Uterus (tissue), 4 donors: ENCODE results near the gene PNMA8B. TPM values are rescaled to one million over a fixed set of nuclear protein-coding genes. Genes with fewer than 3 reads are reported as not detected.

Experiments
- DNase-seq, 2 donors: peaks; one replicate each; pipeline ENCODE4 v3.0.0-alpha.2; 2019 to 2020
- H3K27ac ChIP-seq, 2 donors: fragments of 200-600 bp; sonication (generic); 1 replicate in 1 of 2; 2 replicates in 1 of 2; pipeline ENCODE4 v1.5.1; 2016 to 2018
- H3K27me3 ChIP-seq, 2 donors: fragments of 200-600 bp; sonication (generic); one replicate each; pipeline ENCODE4 v1.5.1; 2018 to 2019; ENCODE audit warnings: control low read depth in 1 of 2
- H3K36me3 ChIP-seq, 2 donors: fragments of 200-600 bp; sonication (generic); one replicate each; pipeline ENCODE4 v1.5.1; 2019; ENCODE audit warnings: control low read depth in 1 of 2
- H3K4me1 ChIP-seq, 2 donors: fragments of 200-600 bp; sonication (generic); one replicate each; pipeline ENCODE4 v1.5.1; 2018 to 2019; ENCODE audit warnings: control low read depth in 1 of 2
- H3K4me3 ChIP-seq, 2 donors: fragments of 200-600 bp; sonication (generic); 1 replicate in 1 of 2; 2 replicates in 1 of 2; pipeline ENCODE4 v1.5.1; 2018 to 2019; ENCODE audit warnings: mild to moderate bottlenecking in 1 of 2
- H3K9me3 ChIP-seq, 2 donors: fragments of 200-600 bp; sonication (generic); one replicate each; pipeline ENCODE4 v1.5.1; 2019; ENCODE audit warnings: control low read depth in 1 of 2
- POLR2A ChIP-seq, 2 donors: fragments of 450-650 bp; IDR thresholded peaks; one replicate each; pipeline ENCODE4 v1.6.1; 2016; ENCODE audit warnings: antibody characterized with exemption in 2 of 2, mild to moderate bottlenecking in 1 of 2, moderate library complexity in 1 of 2
- intact Hi-C: fragments of 100-400 bp; cut with DNase I; formaldehyde crosslinking; loops from one replicate; pipeline ENCODE4 v1.15.1; 2023; ENCODE audit warnings: low total_unique reads
- total RNA-seq, 4 donors: library from RNA; depleted of rRNA in 3 of 4; stranded (reverse); fragments of >200 nt in 3 of 4; gene quantifications; one replicate each; pipeline versions ENCODE4 v1.1.0 to v1.2.4, GENCODE V29; 2014 to 2023
- TF ChIP-seq, protein P1 (sequence below), 4 experiments: fragments of 200-600 bp in 2 of 4; fragments of 450-650 bp in 2 of 4; sonication (generic) in 2 of 4; IDR thresholded peaks; one replicate each; pipeline ENCODE4 v1.5.1; 2016 to 2019; ENCODE audit warnings: antibody characterized with exemption in 4 of 4, mild to moderate bottlenecking in 2 of 4, moderate library complexity in 1 of 4
- donor health status: DM: yes; HTN: yes; CAD: no.

PNMA8B gene
- total RNA-seq, 4 donors from 2014 or later = 2.2 to 7.9 (median 3.1) TPM; not detected in 1

DNA sequence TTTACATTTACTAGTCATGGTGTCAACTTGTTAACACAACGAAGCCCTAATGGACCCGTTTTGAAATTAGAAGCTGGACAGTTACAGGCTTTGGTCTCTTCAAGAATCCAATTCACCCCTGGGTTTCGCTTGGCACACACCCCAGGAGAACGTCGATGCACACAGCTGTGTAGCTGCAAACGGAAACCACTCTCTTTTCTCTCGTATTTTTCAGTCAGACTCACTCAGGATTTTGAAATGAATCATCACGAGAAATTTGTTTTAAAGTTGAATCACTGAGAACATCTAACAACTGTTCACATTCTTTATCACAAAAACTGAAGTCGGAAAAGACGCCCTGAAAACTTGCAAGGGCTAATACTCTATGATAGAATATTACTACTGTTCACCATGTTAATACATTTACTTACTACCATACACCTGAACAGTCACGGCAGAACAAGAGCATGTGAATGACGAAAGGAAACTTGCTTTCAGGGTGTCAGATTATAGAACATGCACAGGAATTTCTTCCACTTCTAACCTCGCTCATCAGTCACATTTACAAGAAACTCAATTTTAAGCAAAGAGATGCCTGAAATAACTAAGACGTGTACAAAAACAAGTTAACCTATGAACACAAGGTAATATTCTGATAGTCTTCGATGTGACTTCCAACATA, 29.0 kb downstream of the PNMA8B start:
- H3K4me1 ChIP-seq = no peaks in the 10 kb centered on the region
- no peaks in the 10 kb centered on the region for H3K9me3 ChIP-seq
- H3K27me3 ChIP-seq = no peaks in the 10 kb centered on the region
- H3K27ac ChIP-seq = peak overlapping the region; percentile 39 to 44
- H3K36me3 ChIP-seq = no peaks in the 10 kb centered on the region
- intact Hi-C loops = no loop called here
- TF ChIP-seq, protein P1, sequence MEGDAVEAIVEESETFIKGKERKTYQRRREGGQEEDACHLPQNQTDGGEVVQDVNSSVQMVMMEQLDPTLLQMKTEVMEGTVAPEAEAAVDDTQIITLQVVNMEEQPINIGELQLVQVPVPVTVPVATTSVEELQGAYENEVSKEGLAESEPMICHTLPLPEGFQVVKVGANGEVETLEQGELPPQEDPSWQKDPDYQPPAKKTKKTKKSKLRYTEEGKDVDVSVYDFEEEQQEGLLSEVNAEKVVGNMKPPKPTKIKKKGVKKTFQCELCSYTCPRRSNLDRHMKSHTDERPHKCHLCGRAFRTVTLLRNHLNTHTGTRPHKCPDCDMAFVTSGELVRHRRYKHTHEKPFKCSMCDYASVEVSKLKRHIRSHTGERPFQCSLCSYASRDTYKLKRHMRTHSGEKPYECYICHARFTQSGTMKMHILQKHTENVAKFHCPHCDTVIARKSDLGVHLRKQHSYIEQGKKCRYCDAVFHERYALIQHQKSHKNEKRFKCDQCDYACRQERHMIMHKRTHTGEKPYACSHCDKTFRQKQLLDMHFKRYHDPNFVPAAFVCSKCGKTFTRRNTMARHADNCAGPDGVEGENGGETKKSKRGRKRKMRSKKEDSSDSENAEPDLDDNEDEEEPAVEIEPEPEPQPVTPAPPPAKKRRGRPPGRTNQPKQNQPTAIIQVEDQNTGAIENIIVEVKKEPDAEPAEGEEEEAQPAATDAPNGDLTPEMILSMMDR (IDR thresholded peaks at IDR 0.05) = no peak
- TF ChIP-seq POLR2A (IDR thresholded peaks at IDR 0.05) = no peak
- peak; percentile 38 to 71 for DNase-seq
- no peak overlapping the region for H3K4me3 ChIP-seq

DNA sequence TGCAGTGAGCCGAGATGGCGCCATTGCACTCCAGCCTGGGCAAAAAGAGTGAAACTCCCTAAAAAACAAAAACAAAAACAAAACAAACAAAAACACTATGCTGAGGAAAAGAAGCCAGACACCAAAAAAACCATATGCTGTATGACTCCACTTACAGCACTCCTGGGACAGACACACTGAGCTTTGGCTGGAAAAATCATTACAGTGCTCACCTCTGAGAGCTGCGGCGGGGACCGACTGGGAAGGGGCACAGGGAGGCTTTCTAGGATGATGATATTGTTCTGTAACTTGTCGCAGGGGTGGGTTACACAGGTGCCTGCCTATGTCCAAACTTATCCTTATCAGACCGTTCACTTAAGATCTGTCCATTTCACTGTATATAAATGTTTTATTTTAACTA, 32.2 kb downstream of the PNMA8B start:
- no peak overlapping the region for H3K4me3 ChIP-seq
- H3K9me3 ChIP-seq = no peaks in the 10 kb centered on the region
- no peaks in the 10 kb centered on the region for H3K36me3 ChIP-seq
- no peak for TF ChIP-seq POLR2A (IDR thresholded peaks at IDR 0.05)
- TF ChIP-seq, protein P1 (IDR thresholded peaks at IDR 0.05) = no peak
- intact Hi-C loops = no loop called here
- H3K27ac ChIP-seq = no peak overlapping the region
- no peak for DNase-seq
- H3K4me1 ChIP-seq = no peaks in the 10 kb centered on the region
- no peaks in the 10 kb centered on the region for H3K27me3 ChIP-seq

DNA sequence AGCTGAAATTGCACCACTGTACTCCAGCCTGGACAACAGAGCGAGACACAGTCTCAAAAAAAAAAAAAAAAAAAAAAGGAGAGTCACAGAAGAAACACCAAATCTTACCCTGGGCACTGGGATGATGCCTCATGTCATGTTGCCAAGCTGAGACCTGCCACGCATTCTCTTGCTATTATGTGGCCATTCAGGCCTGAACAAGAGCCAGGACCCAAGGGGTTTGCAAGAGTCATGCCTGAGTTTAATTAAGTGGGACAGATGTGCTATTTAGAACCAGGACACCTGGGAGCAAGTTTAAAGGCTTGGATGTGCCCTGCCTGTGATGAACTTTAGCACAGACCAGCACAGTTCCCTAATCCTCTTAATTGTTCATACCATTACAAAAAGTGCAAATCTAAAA, 34.1 kb downstream of the PNMA8B start:
- DNase-seq = no peak
- Histone ChIP-seq H3K27ac (no peak overlapping the region), H3K27me3 (no peaks in the 10 kb centered on the region)

DNA sequence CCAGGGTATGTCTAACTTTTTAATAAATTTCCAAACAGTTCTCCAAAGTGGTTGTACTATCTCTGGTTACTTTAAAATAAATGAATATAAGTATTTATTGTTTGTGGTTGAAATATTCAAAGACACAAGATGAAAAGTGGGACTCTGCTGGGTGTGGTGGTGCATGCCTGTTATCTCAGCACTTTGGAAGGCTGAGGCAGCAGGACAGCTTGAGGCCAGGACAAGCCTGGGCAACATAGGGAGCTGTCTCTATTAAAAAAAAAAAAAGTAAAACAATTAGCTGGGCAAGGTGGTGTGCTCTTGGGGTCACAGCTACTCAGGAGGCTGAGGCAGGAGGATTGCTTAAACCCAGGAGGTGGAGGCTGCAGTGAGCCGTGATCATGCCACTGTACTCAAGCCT, 34.7 kb downstream of the PNMA8B start:
- intact Hi-C loops = no loop called here

More for the DNA sequence above, 34.1 kb downstream of the PNMA8B start:
- intact Hi-C loops = no loop called here
- H3K4me1 ChIP-seq = no peaks in the 10 kb centered on the region
- no peaks in the 10 kb centered on the region for H3K36me3 ChIP-seq
- no peaks in the 10 kb centered on the region for H3K9me3 ChIP-seq
- TF ChIP-seq, protein P1 (IDR thresholded peaks at IDR 0.05) = no peak
- no peak for TF ChIP-seq POLR2A (IDR thresholded peaks at IDR 0.05)
- H3K4me3 ChIP-seq = no peak overlapping the region

DNA sequence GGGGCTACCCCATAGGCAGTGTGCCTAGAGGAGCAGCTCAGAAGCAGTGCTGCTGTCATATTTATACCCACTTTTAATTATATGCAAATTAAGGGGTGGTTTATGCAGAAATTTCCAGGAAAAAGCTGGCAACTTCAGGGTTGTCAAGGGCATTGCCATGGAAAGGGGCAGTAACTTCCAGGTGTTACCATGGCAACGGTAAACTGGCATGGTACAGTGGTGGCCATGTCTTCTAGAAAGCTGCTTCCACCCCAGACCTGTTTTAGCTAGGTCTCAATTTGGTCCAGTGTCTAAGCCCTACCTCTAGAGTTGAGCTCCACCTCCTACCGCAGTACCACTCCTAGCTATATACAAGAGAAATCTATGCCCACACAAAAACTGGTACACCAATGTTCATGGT, 35.6 kb downstream of the PNMA8B start:
- intact Hi-C loops = no loop called here
- Histone ChIP-seq H3K27ac (no peak overlapping the region), H3K4me1 (no peaks in the 10 kb centered on the region), H3K36me3 (no peaks in the 10 kb centered on the region), H3K27me3 (no peaks in the 10 kb centered on the region), H3K9me3 (no peaks in the 10 kb centered on the region), H3K4me3 (no peak overlapping the region)
- TF ChIP-seq, protein P1 (IDR thresholded peaks at IDR 0.05) = no peak
- no peak for TF ChIP-seq POLR2A (IDR thresholded peaks at IDR 0.05)
- DNase-seq = no peak

More for the DNA sequence above, 34.7 kb downstream of the PNMA8B start:
- DNase-seq = no peak
- TF ChIP-seq, protein P1 (IDR thresholded peaks at IDR 0.05) = no peak
- no peak for TF ChIP-seq POLR2A (IDR thresholded peaks at IDR 0.05)
- Histone ChIP-seq H3K4me1 (no peaks in the 10 kb centered on the region), H3K36me3 (no peaks in the 10 kb centered on the region), H3K9me3 (no peaks in the 10 kb centered on the region), H3K27ac (no peak overlapping the region), H3K4me3 (no peak overlapping the region), H3K27me3 (no peaks in the 10 kb centered on the region)
